Measurements from ENCODE around the gene LRFN3.
"Not testable (repeated sequence)": the region's sequence is repeated elsewhere in the genome, so short reads cannot be mapped to it uniquely, and the experiment has no call there.

Gene LRFN3

GRCh38 chr19:35966771-35967170 is 30.6 kb downstream of the LRFN3 start:
- TF ChIP-seq CTCF (conservative IDR thresholded peaks at IDR 0.05): no peak
- no peak overlapping the region for H3K27ac ChIP-seq

GRCh38 chr19:35973487-35973886 is 37.3 kb downstream of the LRFN3 start:
- TF ChIP-seq CTCF (conservative IDR thresholded peaks at IDR 0.05): no peak
- H3K27ac ChIP-seq: no peak overlapping the region

GRCh38 chr19:35975608-35976214 is 39.5 kb downstream of the LRFN3 start:
- H3K27ac ChIP-seq: no peak overlapping the region
- TF ChIP-seq CTCF (conservative IDR thresholded peaks at IDR 0.05): no peak

GRCh38 chr19:35977446-35978222 is 41.5 kb downstream of the LRFN3 start:
- H3K27ac ChIP-seq: no peak overlapping the region
- TF ChIP-seq CTCF (conservative IDR thresholded peaks at IDR 0.05): no peak

- no peak overlapping the region for H3K27ac ChIP-seq
- TF ChIP-seq CTCF (conservative IDR thresholded peaks at IDR 0.05): no peak
Measured at GRCh38 chr19:35978271-35978670, 42.1 kb downstream of the LRFN3 start.

- H3K27ac ChIP-seq: no peak overlapping the region
- no peak for TF ChIP-seq CTCF (conservative IDR thresholded peaks at IDR 0.05)
Measured at GRCh38 chr19:35978832-35979365, 42.7 kb downstream of the LRFN3 start.

- H3K27ac ChIP-seq: not testable (repeated sequence)
Measured at GRCh38 chr19:35980997-35981396, 44.8 kb downstream of the LRFN3 start.

GRCh38 chr19:35983177-35983576 is 47.0 kb downstream of the LRFN3 start:
- H3K27ac ChIP-seq: no peak overlapping the region
- no peak for TF ChIP-seq CTCF (conservative IDR thresholded peaks at IDR 0.05)
